Measurements from ENCODE around the gene FBXW12.
"Not testable (repeated sequence)": the region's sequence is repeated elsewhere in the genome, so short reads cannot be mapped to it uniquely, and the experiment has no call there.

DNA sequence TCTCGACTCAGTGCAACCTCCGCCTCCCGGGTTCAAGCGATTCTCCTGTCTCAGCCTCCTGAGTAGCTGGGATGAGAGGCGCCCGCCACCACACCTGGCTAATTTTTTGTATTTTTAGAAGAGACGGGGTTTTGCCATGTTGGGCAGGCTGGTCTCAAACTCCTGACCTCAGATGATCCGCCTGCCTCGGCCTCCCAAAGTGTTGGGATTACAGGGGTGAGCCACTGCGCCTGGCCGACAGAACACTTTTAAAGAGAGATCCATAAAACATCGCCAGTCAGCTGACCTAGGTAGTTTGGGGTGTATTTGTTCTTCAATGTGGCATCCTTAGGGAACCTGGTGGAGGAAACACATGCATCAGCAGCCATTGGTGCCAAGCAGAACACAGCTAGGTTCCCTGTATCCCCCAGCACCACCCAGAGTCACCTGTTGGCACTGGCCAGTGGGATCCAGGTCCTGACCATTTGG, 29.4 kb downstream of the FBXW12 start:
- TF ChIP-seq, protein P1, sequence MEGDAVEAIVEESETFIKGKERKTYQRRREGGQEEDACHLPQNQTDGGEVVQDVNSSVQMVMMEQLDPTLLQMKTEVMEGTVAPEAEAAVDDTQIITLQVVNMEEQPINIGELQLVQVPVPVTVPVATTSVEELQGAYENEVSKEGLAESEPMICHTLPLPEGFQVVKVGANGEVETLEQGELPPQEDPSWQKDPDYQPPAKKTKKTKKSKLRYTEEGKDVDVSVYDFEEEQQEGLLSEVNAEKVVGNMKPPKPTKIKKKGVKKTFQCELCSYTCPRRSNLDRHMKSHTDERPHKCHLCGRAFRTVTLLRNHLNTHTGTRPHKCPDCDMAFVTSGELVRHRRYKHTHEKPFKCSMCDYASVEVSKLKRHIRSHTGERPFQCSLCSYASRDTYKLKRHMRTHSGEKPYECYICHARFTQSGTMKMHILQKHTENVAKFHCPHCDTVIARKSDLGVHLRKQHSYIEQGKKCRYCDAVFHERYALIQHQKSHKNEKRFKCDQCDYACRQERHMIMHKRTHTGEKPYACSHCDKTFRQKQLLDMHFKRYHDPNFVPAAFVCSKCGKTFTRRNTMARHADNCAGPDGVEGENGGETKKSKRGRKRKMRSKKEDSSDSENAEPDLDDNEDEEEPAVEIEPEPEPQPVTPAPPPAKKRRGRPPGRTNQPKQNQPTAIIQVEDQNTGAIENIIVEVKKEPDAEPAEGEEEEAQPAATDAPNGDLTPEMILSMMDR (IDR thresholded peaks at IDR 0.05), result not testable (repeated sequence)
- TF ChIP-seq POLR2A (IDR thresholded peaks at IDR 0.05); POLR2AphosphoS5 (IDR thresholded peaks at IDR 0.05; ENCODE audit: insufficient read depth in 1 of 2, low read depth in 1 of 2): not testable (repeated sequence)
